ENCODE results near the gene DEF6. TPM values are rescaled to one million over a fixed set of nuclear protein-coding genes. Genes with fewer than 3 reads are reported as not detected.

The DEF6 gene
- total and polyA plus RNA-seq, 2 of the 13 experiments (the other 11 are each of a cell fraction or from before 2014, with no cell fraction given): 5.2 to 10.0 TPM

DNA sequence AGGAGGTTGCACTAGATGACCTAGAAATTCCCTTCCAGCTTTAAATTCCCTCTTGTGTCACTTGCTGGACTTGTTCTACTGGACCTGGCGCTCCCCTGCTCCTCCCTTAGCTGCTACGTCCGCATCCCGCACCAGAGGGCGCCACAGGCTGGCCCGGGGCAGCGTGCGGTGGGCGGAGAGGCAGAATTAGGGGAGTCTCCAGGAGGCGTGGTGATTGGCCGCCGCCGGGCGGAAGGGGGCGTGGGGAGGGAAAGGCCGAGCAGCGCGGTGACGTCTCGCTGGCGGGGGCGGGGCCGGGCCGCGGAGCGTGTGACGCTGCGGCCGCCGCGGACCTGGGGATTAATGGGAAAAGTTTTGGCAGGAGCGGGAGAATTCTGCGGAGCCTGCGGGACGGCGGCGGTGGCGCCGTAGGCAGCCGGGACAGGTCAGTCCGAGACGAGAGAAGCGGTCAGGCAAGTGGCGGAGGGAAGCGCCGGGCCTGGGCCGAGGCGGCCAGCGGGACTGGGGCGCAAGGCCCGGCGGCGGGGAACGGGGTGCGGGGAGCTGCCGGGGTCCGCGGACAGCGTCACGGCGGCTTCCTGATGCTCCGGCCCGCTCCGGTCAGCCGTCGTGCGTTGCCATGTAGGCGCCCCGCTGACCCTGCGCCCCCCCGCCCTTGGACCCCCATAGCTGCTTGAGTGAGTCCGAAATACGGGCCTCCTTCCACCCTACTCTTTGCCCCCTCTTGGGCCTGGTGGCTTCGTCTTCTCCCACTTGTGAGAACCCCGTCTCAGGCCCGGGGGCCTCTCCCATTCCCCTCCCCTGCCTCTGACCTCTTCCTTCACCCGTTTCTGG, 44.9 kb downstream of the DEF6 start, which contains the start of gene PPARD (continued):
- TF ChIP-seq, protein P1, sequence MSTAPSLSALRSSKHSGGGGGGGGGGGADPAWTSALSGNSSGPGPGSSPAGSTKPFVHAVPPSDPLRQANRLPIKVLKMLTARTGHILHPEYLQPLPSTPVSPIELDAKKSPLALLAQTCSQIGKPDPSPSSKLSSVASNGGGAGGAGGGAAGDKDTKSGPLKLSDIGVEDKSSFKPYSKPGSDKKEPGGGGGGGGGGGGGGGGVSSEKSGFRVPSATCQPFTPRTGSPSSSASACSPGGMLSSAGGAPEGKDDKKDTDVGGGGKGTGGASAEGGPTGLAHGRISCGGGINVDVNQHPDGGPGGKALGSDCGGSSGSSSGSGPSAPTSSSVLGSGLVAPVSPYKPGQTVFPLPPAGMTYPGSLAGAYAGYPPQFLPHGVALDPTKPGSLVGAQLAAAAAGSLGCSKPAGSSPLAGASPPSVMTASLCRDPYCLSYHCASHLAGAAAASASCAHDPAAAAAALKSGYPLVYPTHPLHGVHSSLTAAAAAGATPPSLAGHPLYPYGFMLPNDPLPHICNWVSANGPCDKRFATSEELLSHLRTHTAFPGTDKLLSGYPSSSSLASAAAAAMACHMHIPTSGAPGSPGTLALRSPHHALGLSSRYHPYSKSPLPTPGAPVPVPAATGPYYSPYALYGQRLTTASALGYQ (CRISPR knock-in tag; IDR thresholded peaks at IDR 0.05): peak; percentile 26; the same call in 1 of the 2 replicates
- TF ChIP-seq TARDBP (CRISPR knock-in tag; IDR thresholded peaks at IDR 0.05) (peak; percentile 60; the same call in 1 of the 2 replicates), ZNF253 (CRISPR knock-in tag; IDR thresholded peaks at IDR 0.05; ENCODE audit: borderline replicate concordance) (0 out of 2 replicates have a peak, but pooled peaks have one; percentile 57), ZNF879 (CRISPR knock-in tag; IDR thresholded peaks at IDR 0.05) (0 out of 2 replicates have a peak, but pooled peaks have one; percentile 68), SSRP1 (CRISPR knock-in tag; IDR thresholded peaks at IDR 0.05) (0 out of 2 replicates have a peak, but pooled peaks have one; percentile 88), CBFB (CRISPR knock-in tag; IDR thresholded peaks at IDR 0.05) (peak; percentile 62; the same call in 1 of the 2 replicates), NFE2L1 (CRISPR knock-in tag; IDR thresholded peaks at IDR 0.05; ENCODE audit: borderline replicate concordance) (no peak), SP5 (CRISPR knock-in tag; IDR thresholded peaks at IDR 0.05; ENCODE audit: borderline replicate concordance, low read depth) (peak; percentile 87), DMAP1 (CRISPR knock-in tag; IDR thresholded peaks at IDR 0.05) (0 out of 2 replicates have a peak, but pooled peaks have one; percentile 55)
- TF ChIP-seq, protein P2, sequence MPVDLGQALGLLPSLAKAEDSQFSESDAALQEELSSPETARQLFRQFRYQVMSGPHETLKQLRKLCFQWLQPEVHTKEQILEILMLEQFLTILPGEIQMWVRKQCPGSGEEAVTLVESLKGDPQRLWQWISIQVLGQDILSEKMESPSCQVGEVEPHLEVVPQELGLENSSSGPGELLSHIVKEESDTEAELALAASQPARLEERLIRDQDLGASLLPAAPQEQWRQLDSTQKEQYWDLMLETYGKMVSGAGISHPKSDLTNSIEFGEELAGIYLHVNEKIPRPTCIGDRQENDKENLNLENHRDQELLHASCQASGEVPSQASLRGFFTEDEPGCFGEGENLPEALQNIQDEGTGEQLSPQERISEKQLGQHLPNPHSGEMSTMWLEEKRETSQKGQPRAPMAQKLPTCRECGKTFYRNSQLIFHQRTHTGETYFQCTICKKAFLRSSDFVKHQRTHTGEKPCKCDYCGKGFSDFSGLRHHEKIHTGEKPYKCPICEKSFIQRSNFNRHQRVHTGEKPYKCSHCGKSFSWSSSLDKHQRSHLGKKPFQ (CRISPR knock-in tag; IDR thresholded peaks at IDR 0.05; ENCODE audit: insufficient replicate concordance): peak; percentile 76
- TF ChIP-seq, protein P3, sequence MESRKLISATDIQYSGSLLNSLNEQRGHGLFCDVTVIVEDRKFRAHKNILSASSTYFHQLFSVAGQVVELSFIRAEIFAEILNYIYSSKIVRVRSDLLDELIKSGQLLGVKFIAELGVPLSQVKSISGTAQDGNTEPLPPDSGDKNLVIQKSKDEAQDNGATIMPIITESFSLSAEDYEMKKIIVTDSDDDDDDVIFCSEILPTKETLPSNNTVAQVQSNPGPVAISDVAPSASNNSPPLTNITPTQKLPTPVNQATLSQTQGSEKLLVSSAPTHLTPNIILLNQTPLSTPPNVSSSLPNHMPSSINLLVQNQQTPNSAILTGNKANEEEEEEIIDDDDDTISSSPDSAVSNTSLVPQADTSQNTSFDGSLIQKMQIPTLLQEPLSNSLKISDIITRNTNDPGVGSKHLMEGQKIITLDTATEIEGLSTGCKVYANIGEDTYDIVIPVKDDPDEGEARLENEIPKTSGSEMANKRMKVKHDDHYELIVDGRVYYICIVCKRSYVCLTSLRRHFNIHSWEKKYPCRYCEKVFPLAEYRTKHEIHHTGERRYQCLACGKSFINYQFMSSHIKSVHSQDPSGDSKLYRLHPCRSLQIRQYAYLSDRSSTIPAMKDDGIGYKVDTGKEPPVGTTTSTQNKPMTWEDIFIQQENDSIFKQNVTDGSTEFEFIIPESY (CRISPR knock-in tag; IDR thresholded peaks at IDR 0.05): peak; percentile 78
- TF ChIP-seq, protein P4, sequence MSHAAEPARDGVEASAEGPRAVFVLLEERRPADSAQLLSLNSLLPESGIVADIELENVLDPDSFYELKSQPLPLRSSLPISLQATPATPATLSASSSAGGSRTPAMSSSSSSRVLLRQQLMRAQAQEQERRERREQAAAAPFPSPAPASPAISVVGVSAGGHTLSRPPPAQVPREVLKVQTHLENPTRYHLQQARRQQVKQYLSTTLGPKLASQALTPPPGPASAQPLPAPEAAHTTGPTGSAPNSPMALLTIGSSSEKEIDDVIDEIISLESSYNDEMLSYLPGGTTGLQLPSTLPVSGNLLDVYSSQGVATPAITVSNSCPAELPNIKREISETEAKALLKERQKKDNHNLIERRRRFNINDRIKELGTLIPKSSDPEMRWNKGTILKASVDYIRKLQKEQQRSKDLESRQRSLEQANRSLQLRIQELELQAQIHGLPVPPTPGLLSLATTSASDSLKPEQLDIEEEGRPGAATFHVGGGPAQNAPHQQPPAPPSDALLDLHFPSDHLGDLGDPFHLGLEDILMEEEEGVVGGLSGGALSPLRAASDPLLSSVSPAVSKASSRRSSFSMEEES (CRISPR knock-in tag; IDR thresholded peaks at IDR 0.05): peak; percentile 65; the same call in 1 of the 2 replicates
- TF ChIP-seq, protein P5, sequence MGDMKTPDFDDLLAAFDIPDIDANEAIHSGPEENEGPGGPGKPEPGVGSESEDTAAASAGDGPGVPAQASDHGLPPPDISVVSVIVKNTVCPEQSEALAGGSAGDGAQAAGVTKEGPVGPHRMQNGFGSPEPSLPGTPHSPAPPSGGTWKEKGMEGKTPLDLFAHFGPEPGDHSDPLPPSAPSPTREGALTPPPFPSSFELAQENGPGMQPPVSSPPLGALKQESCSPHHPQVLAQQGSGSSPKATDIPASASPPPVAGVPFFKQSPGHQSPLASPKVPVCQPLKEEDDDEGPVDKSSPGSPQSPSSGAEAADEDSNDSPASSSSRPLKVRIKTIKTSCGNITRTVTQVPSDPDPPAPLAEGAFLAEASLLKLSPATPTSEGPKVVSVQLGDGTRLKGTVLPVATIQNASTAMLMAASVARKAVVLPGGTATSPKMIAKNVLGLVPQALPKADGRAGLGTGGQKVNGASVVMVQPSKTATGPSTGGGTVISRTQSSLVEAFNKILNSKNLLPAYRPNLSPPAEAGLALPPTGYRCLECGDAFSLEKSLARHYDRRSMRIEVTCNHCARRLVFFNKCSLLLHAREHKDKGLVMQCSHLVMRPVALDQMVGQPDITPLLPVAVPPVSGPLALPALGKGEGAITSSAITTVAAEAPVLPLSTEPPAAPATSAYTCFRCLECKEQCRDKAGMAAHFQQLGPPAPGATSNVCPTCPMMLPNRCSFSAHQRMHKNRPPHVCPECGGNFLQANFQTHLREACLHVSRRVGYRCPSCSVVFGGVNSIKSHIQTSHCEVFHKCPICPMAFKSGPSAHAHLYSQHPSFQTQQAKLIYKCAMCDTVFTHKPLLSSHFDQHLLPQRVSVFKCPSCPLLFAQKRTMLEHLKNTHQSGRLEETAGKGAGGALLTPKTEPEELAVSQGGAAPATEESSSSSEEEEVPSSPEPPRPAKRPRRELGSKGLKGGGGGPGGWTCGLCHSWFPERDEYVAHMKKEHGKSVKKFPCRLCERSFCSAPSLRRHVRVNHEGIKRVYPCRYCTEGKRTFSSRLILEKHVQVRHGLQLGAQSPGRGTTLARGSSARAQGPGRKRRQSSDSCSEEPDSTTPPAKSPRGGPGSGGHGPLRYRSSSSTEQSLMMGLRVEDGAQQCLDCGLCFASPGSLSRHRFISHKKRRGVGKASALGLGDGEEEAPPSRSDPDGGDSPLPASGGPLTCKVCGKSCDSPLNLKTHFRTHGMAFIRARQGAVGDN (CRISPR knock-in tag; IDR thresholded peaks at IDR 0.05): peak; percentile 88

Measured in HepG2 (cell line).